Measurements from ENCODE around the gene NAGPA. TPM values are rescaled to one million over a fixed set of nuclear protein-coding genes. Genes with fewer than 3 reads are reported as not detected.

The NAGPA gene
- total RNA-seq, 2 donors from 2014 or later, result 12.7 to 14.0 TPM

- no peak overlapping the region for H3K9ac ChIP-seq (ENCODE audit: extremely low read depth, low read length, poor library complexity, severe bottlenecking)
- H3K4me3 ChIP-seq (ENCODE audit: low read length), result no peak overlapping the region
- Mint-ChIP-seq H3K4me3 (no peak overlapping the region), H3K27ac (no peak overlapping the region), H3K9me3 (peaks cover 2% of the 10 kb centered on the region), H3K4me1 (no peaks in the 10 kb centered on the region), H3K27me3 (ENCODE audit: insufficient read depth) (peaks cover 38% of the 10 kb centered on the region), H3K36me3 (ENCODE audit: low read depth) (no peaks in the 10 kb centered on the region)
- no peaks in the 10 kb centered on the region for H3K9me3 ChIP-seq (ENCODE audit: control insufficient read depth, low read length)
- no peak for DNase-seq
- H3K27ac ChIP-seq (ENCODE audit: low read depth, low read length), result no peak overlapping the region
- WGBS, 2 experiments (ENCODE audit: insufficient coverage in 1 of 2, insufficient read length in 1 of 2), result 95 to 97% methylated on average over 7 to 14 of the region's 14 CpGs
- no peaks in the 10 kb centered on the region for H3K36me3 ChIP-seq (ENCODE audit: control insufficient read depth, insufficient read depth, low read length)
- H3K27me3 ChIP-seq (ENCODE audit: control insufficient read depth, insufficient read depth, low read length, poor library complexity, severe bottlenecking), result peaks cover 37% of the 10 kb centered on the region
- no peaks in the 10 kb centered on the region for H3K4me1 ChIP-seq (ENCODE audit: control insufficient read depth, insufficient read depth, low read length)
- no peak for TF ChIP-seq CTCF (conservative IDR thresholded peaks at IDR 0.05)
These were observed 42.0 kb downstream of the NAGPA start for GRCh38 chr16:4991754-4992153.

GRCh38 chr16:4990415-4990814 is 43.3 kb downstream of the NAGPA start:
- Mint-ChIP-seq H3K27ac (no peak overlapping the region), H3K4me3 (no peak overlapping the region), H3K27me3 (ENCODE audit: insufficient read depth) (peaks cover 43% of the 10 kb centered on the region), H3K36me3 (ENCODE audit: low read depth) (no peaks in the 10 kb centered on the region), H3K9me3 (peaks cover 2% of the 10 kb centered on the region), H3K4me1 (no peaks in the 10 kb centered on the region)
- H3K27me3 ChIP-seq (ENCODE audit: control insufficient read depth, insufficient read depth, low read length, poor library complexity, severe bottlenecking), result peaks cover 48% of the 10 kb centered on the region
- no peaks in the 10 kb centered on the region for H3K9me3 ChIP-seq (ENCODE audit: control insufficient read depth, low read length)
- no peak for TF ChIP-seq CTCF (conservative IDR thresholded peaks at IDR 0.05)
- no peak for DNase-seq
- H3K27ac ChIP-seq (ENCODE audit: low read depth, low read length), result no peak overlapping the region
- H3K4me3 ChIP-seq (ENCODE audit: low read length), result no peak overlapping the region
- 89 to 93% methylated on average over 5 to 7 of the region's 8 CpGs for WGBS, 2 experiments (ENCODE audit: insufficient coverage in 1 of 2, insufficient read length in 1 of 2)
- H3K9ac ChIP-seq (ENCODE audit: extremely low read depth, low read length, poor library complexity, severe bottlenecking), result no peak overlapping the region
- no peaks in the 10 kb centered on the region for H3K36me3 ChIP-seq (ENCODE audit: control insufficient read depth, insufficient read depth, low read length)
- H3K4me1 ChIP-seq (ENCODE audit: control insufficient read depth, insufficient read depth, low read length), result no peaks in the 10 kb centered on the region

- no peak overlapping the region for H3K9ac ChIP-seq (ENCODE audit: extremely low read depth, low read length, poor library complexity, severe bottlenecking)
- H3K27ac Mint-ChIP-seq, result no peak overlapping the region
- H3K27ac ChIP-seq (ENCODE audit: low read depth, low read length), result no peak overlapping the region
- no peak for DNase-seq
- no peaks in the 10 kb centered on the region for H3K4me1 ChIP-seq (ENCODE audit: control insufficient read depth, insufficient read depth, low read length)
- WGBS, 2 experiments (ENCODE audit: insufficient coverage in 1 of 2, insufficient read length in 1 of 2), result 90 to 93% methylated on average over 5 to 9 of the region's 9 CpGs
- H3K4me3 ChIP-seq (ENCODE audit: low read length), result no peak overlapping the region
- peaks cover 2% of the 10 kb centered on the region for H3K9me3 Mint-ChIP-seq
- no peaks in the 10 kb centered on the region for H3K4me1 Mint-ChIP-seq
- peaks cover 50% of the 10 kb centered on the region for H3K27me3 Mint-ChIP-seq (ENCODE audit: insufficient read depth)
- H3K36me3 ChIP-seq (ENCODE audit: control insufficient read depth, insufficient read depth, low read length), result no peaks in the 10 kb centered on the region
- no peaks in the 10 kb centered on the region for H3K9me3 ChIP-seq (ENCODE audit: control insufficient read depth, low read length)
- no peak for TF ChIP-seq CTCF (conservative IDR thresholded peaks at IDR 0.05)
- H3K36me3 Mint-ChIP-seq (ENCODE audit: low read depth), result no peaks in the 10 kb centered on the region
- H3K27me3 ChIP-seq (ENCODE audit: control insufficient read depth, insufficient read depth, low read length, poor library complexity, severe bottlenecking), result peaks cover 48% of the 10 kb centered on the region
- no peak overlapping the region for H3K4me3 Mint-ChIP-seq
These were observed 44.2 kb downstream of the NAGPA start for GRCh38 chr16:4989391-4990006.

All from endodermal cell (in vitro differentiated cells).